ENCODE data around the gene RPTN. TPM values are rescaled to one million over a fixed set of nuclear protein-coding genes. Genes with fewer than 3 reads are reported as not detected.

RPTN gene
- polyA plus RNA-seq, 1 experiment: not detected

DNA sequence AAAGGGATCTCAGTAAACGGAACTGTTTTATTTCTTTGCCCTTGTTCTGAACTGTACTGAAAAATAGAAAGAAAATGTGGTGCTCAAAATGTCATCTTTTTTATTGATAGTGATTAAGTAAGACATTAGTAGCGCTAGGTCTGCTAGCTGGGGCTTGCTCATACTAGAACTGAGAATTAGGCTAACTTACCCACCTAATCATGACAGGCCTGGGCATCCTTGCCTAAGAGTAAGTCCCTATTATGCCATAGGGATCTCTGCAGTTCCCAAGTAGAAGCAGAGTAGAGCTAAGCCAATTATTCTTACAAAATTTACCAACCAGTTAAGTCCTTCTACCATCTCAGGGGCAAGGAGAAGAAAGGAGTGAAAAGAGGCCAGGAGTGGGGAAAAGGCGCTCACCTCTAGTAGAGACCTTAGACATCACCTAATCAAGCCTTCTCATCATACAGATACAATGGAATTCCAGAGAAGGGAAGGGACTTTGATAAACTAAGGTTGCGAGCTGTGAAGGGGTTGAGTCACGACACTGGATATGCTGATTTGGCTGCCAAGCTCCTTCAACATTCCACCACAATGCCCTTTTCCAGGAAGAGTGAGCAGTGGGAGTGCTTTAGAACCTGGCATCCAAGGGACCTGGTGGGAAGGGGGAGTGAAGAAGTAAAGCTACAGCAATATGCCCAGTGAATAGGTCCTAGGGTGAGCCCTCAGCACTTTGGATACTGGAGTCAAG is 27.7 kb upstream of the RPTN start:
- ChIA-PET POLR2A (no interaction called here), CTCF (interaction anchor here (1.2 to 5.7 kb wide), 6 partner anchors 12 to 272 kb away, joined by 4 to 98 read pairs (median 8); no protein-coding TSS in a partner anchor)
- H3K27ac ChIP-seq (ENCODE audit: low read depth, low read length): no peak overlapping the region
- H3K27me3 ChIP-seq (ENCODE audit: control insufficient read depth, insufficient read depth, low read length): no peaks in the 10 kb centered on the region
- peaks cover 9% of the 10 kb centered on the region; the same call in 1 of the 2 replicates for H3K9me3 ChIP-seq (ENCODE audit: control insufficient read depth, insufficient read depth, low read length)
- TF ChIP-seq, protein P1, sequence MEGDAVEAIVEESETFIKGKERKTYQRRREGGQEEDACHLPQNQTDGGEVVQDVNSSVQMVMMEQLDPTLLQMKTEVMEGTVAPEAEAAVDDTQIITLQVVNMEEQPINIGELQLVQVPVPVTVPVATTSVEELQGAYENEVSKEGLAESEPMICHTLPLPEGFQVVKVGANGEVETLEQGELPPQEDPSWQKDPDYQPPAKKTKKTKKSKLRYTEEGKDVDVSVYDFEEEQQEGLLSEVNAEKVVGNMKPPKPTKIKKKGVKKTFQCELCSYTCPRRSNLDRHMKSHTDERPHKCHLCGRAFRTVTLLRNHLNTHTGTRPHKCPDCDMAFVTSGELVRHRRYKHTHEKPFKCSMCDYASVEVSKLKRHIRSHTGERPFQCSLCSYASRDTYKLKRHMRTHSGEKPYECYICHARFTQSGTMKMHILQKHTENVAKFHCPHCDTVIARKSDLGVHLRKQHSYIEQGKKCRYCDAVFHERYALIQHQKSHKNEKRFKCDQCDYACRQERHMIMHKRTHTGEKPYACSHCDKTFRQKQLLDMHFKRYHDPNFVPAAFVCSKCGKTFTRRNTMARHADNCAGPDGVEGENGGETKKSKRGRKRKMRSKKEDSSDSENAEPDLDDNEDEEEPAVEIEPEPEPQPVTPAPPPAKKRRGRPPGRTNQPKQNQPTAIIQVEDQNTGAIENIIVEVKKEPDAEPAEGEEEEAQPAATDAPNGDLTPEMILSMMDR (IDR thresholded peaks at IDR 0.05; ENCODE audit: low read depth, low read length): no peak
- H3K4me3 ChIP-seq (ENCODE audit: low read depth, low read length): no peak overlapping the region
- no peak for DNase-seq (ENCODE audit: low read depth, low spot score)

DNA sequence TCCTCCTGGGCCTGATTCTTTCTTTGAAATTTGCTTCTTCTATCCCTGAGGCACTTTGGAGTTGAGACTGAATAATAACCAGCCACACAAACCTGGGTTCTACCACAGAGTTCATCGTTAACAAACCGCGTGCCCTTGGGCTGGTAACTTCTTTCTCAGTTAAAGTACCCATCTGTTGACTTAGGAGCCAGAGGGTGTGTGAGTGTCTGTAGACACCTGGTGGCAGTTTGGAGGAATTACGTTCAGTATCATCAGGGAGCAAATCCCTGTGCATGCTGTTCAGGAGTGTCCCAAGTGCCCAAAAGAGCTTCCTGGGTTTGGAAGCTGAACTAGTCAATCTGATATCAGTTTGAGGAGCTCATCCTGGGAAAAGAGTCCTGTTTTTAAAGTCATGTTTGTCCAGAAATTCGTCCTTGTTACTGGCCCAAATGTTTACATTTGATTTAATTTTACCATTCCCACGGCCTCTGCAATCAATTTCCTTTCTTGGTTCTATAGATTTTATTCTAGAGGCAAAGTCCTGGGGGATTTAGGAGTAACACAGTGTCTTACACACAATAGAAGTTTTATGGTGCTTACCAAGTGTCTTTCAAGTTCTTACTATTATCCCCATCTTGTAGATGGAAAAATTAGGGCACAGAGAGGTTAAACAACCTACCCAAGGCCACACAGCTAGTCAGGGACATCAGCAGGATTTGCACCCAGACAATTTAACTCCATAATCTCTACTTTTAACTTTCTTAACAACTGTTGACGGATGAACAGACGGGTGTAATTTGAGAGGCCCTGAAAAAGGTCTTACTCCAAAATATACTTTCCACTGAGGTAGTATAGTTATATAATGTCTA is 26.7 kb upstream of the RPTN start:
- no peaks in the 10 kb centered on the region for H3K27me3 ChIP-seq (ENCODE audit: control insufficient read depth, insufficient read depth, low read length)
- peak; percentile 26 for DNase-seq (ENCODE audit: low read depth, low spot score)
- H3K4me3 ChIP-seq (ENCODE audit: low read depth, low read length): no peak overlapping the region
- TF ChIP-seq, protein P1 (IDR thresholded peaks at IDR 0.05; ENCODE audit: low read depth, low read length): peak; percentile 84
- H3K9me3 ChIP-seq (ENCODE audit: control insufficient read depth, insufficient read depth, low read length): peaks cover 9% of the 10 kb centered on the region; the same call in 1 of the 2 replicates
- ChIA-PET CTCF (interaction anchor here (0.5 to 5.7 kb wide), 19 partner anchors 11 to 273 kb away, joined by 3 to 98 read pairs (median 3); no protein-coding TSS in a partner anchor), POLR2A (no interaction called here)
- H3K27ac ChIP-seq (ENCODE audit: low read depth, low read length): no peak overlapping the region

DNA sequence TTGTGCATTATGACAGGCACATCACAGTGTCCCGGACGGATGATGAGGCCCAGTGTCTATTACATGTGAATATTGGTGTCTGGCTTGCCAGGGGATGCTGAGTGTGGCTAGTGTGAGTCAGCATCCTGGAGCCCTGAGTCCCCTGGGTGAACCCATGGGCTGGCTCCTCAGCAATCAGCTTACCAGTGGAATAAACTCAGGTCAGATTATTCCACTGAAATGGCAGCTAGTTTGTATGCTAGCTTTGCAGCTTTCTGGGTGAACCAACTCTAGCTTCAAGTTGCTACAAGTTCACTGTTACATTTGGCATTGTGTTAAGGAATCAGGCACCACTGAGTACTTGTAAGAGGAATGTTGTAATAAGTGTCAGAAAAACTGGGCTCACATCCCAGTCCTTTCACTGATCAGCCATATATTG is 23.9 kb upstream of the RPTN start:
- TF ChIP-seq, protein P1 (IDR thresholded peaks at IDR 0.05; ENCODE audit: low read depth, low read length): no peak
- no peaks in the 10 kb centered on the region for H3K27me3 ChIP-seq (ENCODE audit: control insufficient read depth, insufficient read depth, low read length)
- no peaks in the 10 kb centered on the region for H3K9me3 ChIP-seq (ENCODE audit: control insufficient read depth, insufficient read depth, low read length)
- POLR2A ChIA-PET: no interaction called here
- no peak overlapping the region for H3K27ac ChIP-seq (ENCODE audit: low read depth, low read length)
- CTCF ChIA-PET: interaction anchor here (4.8 to 5.7 kb wide), 2 partner anchors 41 to 132 kb away, joined by 36 to 98 read pairs; no protein-coding TSS in a partner anchor
- no peak overlapping the region for H3K4me3 ChIP-seq (ENCODE audit: low read depth, low read length)
- DNase-seq (ENCODE audit: low read depth, low spot score): no peak

DNA sequence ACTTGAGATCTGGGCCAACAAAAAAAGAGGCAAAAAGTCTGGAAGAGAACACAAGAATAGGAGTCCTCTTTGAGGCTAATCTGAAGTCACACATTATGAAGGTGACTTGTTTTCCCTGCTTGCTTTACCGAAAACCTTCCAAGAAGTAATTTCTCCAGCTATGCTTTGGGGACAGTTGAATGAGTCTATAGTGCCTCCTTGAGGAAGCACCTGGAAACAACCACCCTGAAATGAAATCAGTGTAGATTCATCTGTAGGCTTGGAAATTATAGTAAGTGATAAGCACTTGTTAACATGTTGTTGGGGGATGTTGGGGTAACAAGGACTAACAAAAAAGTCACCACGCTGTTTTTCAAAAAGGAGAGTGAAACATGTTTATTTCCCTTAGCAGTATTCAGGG is 23.4 kb upstream of the RPTN start:
- POLR2A ChIA-PET: no interaction called here
- H3K4me3 ChIP-seq (ENCODE audit: low read depth, low read length): no peak overlapping the region
- H3K27ac ChIP-seq (ENCODE audit: low read depth, low read length): no peak overlapping the region
- no peaks in the 10 kb centered on the region for H3K27me3 ChIP-seq (ENCODE audit: control insufficient read depth, insufficient read depth, low read length)
- DNase-seq (ENCODE audit: low read depth, low spot score): no peak
- no peaks in the 10 kb centered on the region for H3K9me3 ChIP-seq (ENCODE audit: control insufficient read depth, insufficient read depth, low read length)
- CTCF ChIA-PET: interaction anchor here (4.8 to 5.7 kb wide), 2 partner anchors 41 to 131 kb away, joined by 36 to 98 read pairs; no protein-coding TSS in a partner anchor
- TF ChIP-seq, protein P1 (IDR thresholded peaks at IDR 0.05; ENCODE audit: low read depth, low read length): 0 out of 2 replicates have a peak, but pooled peaks have one; percentile 11

Measured in AG04450 (cell line).